Mesenteric fat pad (tissue), 1 donor: Measurements from ENCODE around the gene CFD. TPM values are rescaled to one million over a fixed set of nuclear protein-coding genes. Genes with fewer than 3 reads are reported as not detected.
"Not testable (repeated sequence)": the region's sequence is repeated elsewhere in the genome, so short reads cannot be mapped to it uniquely, and the experiment has no call there.

Source experiments
- DNase-seq: peaks from one replicate; pipeline ENCODE4 v3.0.0-alpha.2; 2020; ENCODE audit warnings: low spot score
- total RNA-seq: library from RNA; stranded (reverse); fragmentation: NEBNext Ultra II Directional; extraction: Animal tissue kit (Norgen Biotek cat#: 25700); gene quantifications from one replicate; pipeline ENCODE4 v1.2.1, GENCODE V29; 2021
- donor health status: DM: yes; HTN: yes; CAD: no.

CFD gene
- total RNA-seq, 1 donor from 2014 or later: 1,010 TPM

- no peak for DNase-seq
Observed at GRCh38 chr19:887599-887998, 28.1 kb downstream of the CFD start.

GRCh38 chr19:888581-889385, 29.3 kb downstream of the CFD start:
- no peak for DNase-seq

GRCh38 chr19:889662-890295, 30.3 kb downstream of the CFD start:
- DNase-seq: no peak

- no peak for DNase-seq
Observed at GRCh38 chr19:890831-891230, 31.4 kb downstream of the CFD start.

- DNase-seq: not testable (repeated sequence)
Observed at GRCh38 chr19:891421-892200, 32.1 kb downstream of the CFD start.

- no peak for DNase-seq
Observed at GRCh38 chr19:892243-892893, 32.9 kb downstream of the CFD start.

- peak; percentile 98 for DNase-seq
Observed at GRCh38 chr19:892894-893689, 33.6 kb downstream of the CFD start, which contains the start of the genes MED16 and RNU6-9. MED16 (minus strand) TSS chr19:893187; CDS start chr19:891131, 2,056 bp downstream. RNU6-9 (plus strand) TSS chr19:893484.

- DNase-seq: no peak
Observed at GRCh38 chr19:896434-896833, 37.0 kb downstream of the CFD start.

- no peak for DNase-seq
Observed at GRCh38 chr19:896999-897398, 37.5 kb downstream of the CFD start.

- no peak for DNase-seq
Observed at GRCh38 chr19:897442-898039, 38.1 kb downstream of the CFD start.

GRCh38 chr19:898663-899062, 39.2 kb downstream of the CFD start:
- no peak for DNase-seq

GRCh38 chr19:899336-900042, 40.0 kb downstream of the CFD start:
- DNase-seq: no peak

GRCh38 chr19:900043-900301, 40.5 kb downstream of the CFD start:
- DNase-seq: no peak

GRCh38 chr19:900302-901111, 41.0 kb downstream of the CFD start:
- no peak for DNase-seq

- DNase-seq: no peak
Observed at GRCh38 chr19:901216-902092, 42.0 kb downstream of the CFD start.

- DNase-seq: no peak
Observed at GRCh38 chr19:902093-902370, 42.6 kb downstream of the CFD start.

GRCh38 chr19:902446-903226, 43.2 kb downstream of the CFD start:
- DNase-seq: no peak
